BJ (cell line): Measurements from ENCODE around the gene MS4A10. TPM values are rescaled to one million over a fixed set of nuclear protein-coding genes. Genes with fewer than 3 reads are reported as not detected.
"Not testable (repeated sequence)": the region's sequence is repeated elsewhere in the genome, so short reads cannot be mapped to it uniquely, and the experiment has no call there.

Experiments
- CTCF ChIA-PET: fragments of 350-600 bp; formaldehyde crosslinking; extraction: SDS; loops from one replicate; lab custom pipeline; 2021; ENCODE audit warnings: antibody characterized with exemption, inconsistent platforms; lab: Yijun Ruan, JAX
- POLR2A ChIA-PET: fragments of 300-600 bp; sonication (Branson Sonifier 250); formaldehyde crosslinking; extraction: SDS; loops from one replicate; lab custom pipeline; 2021; ENCODE audit warnings: antibody characterized with exemption; lab: Charles Lee
- DNase-seq: peaks from one replicate; pipeline ENCODE4 v3.0.0-alpha.2; 2011; ENCODE audit warnings: low read depth
- H3K27me3 ChIP-seq: 2 replicates; pipeline ENCODE4 v1.6.0; 2011; ENCODE audit warnings: low read length; ENCODE audit not compliant: control insufficient read depth, insufficient read depth
- H3K36me3 ChIP-seq: 2 replicates; pipeline ENCODE4 v1.5.1; 2011; ENCODE audit warnings: low read length; ENCODE audit not compliant: control insufficient read depth, insufficient read depth
- H3K4me3 ChIP-seq: 2 replicates; pipeline ENCODE4 v1.5.1; 2011; ENCODE audit warnings: low read depth, mild to moderate bottlenecking, control low read depth, low read length
- polyA plus RNA-seq: library from polyadenylated mRNA; depleted of rRNA; stranded (reverse); fragments of >200 nt; gene quantifications from 2 replicates; pipeline ENCODE4 v1.2.3, GENCODE V29; 2011
- TF ChIP-seq, protein P1 (sequence below): IDR thresholded peaks from 2 replicates; pipeline ENCODE4 v1.5.1; 2011; ENCODE audit warnings: low read depth, mild to moderate bottlenecking, control low read depth, inconsistent platforms, low read length, moderate library complexity; ENCODE audit not compliant: insufficient read depth

MS4A10 gene
- polyA plus RNA-seq, 1 experiment, result not detected

GRCh38 chr11:60753309-60753708 lies 31.8 kb upstream of the MS4A10 start:
- POLR2A ChIA-PET, result no interaction called here
- CTCF ChIA-PET, result no interaction called here
- Histone ChIP-seq H3K4me3 (no peak overlapping the region), H3K36me3 (no peaks in the 10 kb centered on the region), H3K27me3 (no peaks in the 10 kb centered on the region)
- no peak for DNase-seq
- TF ChIP-seq, protein P1, sequence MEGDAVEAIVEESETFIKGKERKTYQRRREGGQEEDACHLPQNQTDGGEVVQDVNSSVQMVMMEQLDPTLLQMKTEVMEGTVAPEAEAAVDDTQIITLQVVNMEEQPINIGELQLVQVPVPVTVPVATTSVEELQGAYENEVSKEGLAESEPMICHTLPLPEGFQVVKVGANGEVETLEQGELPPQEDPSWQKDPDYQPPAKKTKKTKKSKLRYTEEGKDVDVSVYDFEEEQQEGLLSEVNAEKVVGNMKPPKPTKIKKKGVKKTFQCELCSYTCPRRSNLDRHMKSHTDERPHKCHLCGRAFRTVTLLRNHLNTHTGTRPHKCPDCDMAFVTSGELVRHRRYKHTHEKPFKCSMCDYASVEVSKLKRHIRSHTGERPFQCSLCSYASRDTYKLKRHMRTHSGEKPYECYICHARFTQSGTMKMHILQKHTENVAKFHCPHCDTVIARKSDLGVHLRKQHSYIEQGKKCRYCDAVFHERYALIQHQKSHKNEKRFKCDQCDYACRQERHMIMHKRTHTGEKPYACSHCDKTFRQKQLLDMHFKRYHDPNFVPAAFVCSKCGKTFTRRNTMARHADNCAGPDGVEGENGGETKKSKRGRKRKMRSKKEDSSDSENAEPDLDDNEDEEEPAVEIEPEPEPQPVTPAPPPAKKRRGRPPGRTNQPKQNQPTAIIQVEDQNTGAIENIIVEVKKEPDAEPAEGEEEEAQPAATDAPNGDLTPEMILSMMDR, result no peak

DNA sequence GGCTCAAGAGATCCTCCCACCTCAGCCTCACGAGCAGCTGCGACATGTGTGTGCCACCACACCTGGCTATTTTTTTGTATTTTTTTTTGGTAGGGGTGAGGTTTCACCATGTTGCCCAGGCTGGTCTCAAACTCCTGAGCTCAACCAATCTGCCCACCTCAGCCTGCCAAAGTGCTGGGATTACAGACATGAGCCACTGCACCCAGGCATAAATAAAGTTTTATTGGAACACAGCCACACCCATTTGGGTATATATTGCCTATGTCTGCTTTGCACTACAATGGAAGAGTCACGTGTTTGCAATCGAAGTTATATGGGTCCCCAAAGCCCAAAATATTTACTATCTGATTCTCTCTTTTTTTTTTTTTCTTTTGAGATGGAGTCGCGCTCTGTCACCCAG lies 30.2 kb upstream of the MS4A10 start:
- peaks cover under 1% of the 10 kb centered on the region for H3K27me3 ChIP-seq
- CTCF ChIA-PET, result interaction anchor here (1.2 kb wide), 1 partner anchor 21 kb away, joined by 7 read pairs; no protein-coding TSS in a partner anchor

GRCh38 chr11:60756307-60757032 lies 28.7 kb upstream of the MS4A10 start, which contains the start of gene MS4A15:
MS4A15 (plus strand) TSS chr11:60756867; CDS start chr11:60763734, 6,867 bp downstream.
- no peak within 1 kb of the TSS for H3K4me3 ChIP-seq
- CTCF ChIA-PET, result interaction anchor here (1.0 to 1.4 kb wide), 2 partner anchors 19 to 74 kb away, joined by 3 read pairs; no protein-coding TSS in a partner anchor
- H3K36me3 ChIP-seq, result no peaks in the 10 kb centered on the region
- POLR2A ChIA-PET, result no interaction called here
- TF ChIP-seq, protein P1, result peak; percentile 17; the same call in 1 of the 2 replicates
- no peak for DNase-seq
- H3K27me3 ChIP-seq, result peaks cover 6% of the 10 kb centered on the region

More for the DNA sequence above, 30.2 kb upstream of the MS4A10 start:
- H3K36me3 ChIP-seq, result no peaks in the 10 kb centered on the region
- DNase-seq, result no peak
- TF ChIP-seq, protein P1, result no peak
- no peak overlapping the region for H3K4me3 ChIP-seq
- POLR2A ChIA-PET, result no interaction called here

GRCh38 chr11:60757231-60757800 lies 27.8 kb upstream of the MS4A10 start:
- ChIA-PET CTCF (interaction anchor here (1.0 to 1.4 kb wide), 2 partner anchors 18 to 73 kb away, joined by 3 read pairs; no protein-coding TSS in a partner anchor), POLR2A (no interaction called here)
- Histone ChIP-seq H3K36me3 (no peaks in the 10 kb centered on the region), H3K27me3 (peaks cover 6% of the 10 kb centered on the region), H3K4me3 (no peak overlapping the region)
- TF ChIP-seq, protein P1, result no peak
- DNase-seq, result no peak

DNA sequence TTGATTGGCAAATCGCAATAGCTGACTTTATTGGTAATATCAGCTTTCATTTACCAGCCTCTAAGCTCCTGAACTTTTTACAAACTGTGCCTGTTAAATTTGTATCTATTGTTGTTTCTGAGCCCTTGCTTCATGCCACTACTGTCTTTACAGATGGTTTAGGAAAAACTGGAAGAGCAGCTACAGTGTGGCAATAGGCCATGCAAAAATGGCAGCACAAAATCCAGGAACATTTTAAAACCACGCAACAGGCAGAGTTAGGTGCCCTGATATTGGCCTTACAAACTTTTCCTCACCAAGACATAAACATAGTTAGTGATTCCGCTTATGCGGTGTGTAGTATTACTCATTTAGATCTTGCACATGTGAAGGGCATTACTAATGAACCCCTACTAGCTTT lies 26.5 kb upstream of the MS4A10 start:
- DNase-seq, H3K36me3 ChIP-seq, CTCF ChIA-PET, H3K4me3 ChIP-seq, H3K27me3 ChIP-seq, POLR2A ChIA-PET: not testable (repeated sequence)

DNA sequence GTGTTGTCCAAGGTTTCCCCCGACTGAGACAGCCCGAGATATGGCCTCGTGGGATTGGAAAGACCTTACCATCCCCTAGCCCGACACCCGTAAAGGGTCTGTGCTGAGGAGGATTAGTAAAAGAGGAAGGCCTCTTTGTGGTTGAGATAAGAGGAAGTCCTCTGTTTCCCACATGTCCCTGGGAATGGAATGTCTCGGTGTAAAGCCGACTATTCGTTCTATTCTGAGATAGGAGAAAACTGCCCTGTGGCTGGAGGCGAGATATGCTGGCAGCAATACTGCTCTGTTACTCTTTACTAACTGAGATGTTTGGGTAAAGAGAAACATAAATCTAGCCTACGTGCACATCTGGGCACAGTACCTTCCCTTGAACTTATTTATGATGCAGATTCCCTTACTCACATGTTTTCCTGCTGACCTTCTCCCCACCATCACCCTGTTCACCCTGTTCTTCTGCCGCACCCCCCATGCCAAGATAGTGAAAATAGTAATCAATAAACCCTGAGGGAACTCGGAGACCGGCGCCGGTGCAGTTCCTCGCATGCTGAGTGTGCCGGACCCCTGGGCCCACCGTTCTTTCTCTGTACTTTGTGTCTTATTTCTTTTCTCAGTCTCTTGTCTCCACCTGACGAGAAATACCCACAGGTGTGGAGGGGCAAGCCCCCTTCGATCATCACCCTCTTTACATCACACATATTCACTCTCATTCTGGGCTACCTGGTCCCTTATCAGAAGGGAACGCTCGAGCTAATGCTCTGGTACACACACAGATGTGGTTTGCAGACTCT lies 25.5 kb upstream of the MS4A10 start:
- not testable (repeated sequence) for DNase-seq

More for the DNA sequence above, 25.5 kb upstream of the MS4A10 start:
- H3K36me3 ChIP-seq, H3K4me3 ChIP-seq, CTCF ChIA-PET, H3K27me3 ChIP-seq, POLR2A ChIA-PET: not testable (repeated sequence)
